Effector memory CD8-positive, alpha-beta T cell (primary cell): ENCODE measurements around the gene KRTAP16-1.
A peak's percentile ranks its signal among the peaks of the same experiment; 100 is the strongest.
"Not testable (repeated sequence)": the region's sequence is repeated elsewhere in the genome, so short reads cannot be mapped to it uniquely, and the experiment has no call there.

Source experiments
- ATAC-seq: fragments of 150-1000 bp; cut with Tn5 transposase; replicated peaks from 2 replicates; pipeline ENCODE4 v1.10.0; 2021; ENCODE audit warnings: mild to moderate bottlenecking, moderate library complexity
- DNase-seq, 3 experiments: peaks; one replicate each; pipeline ENCODE4 v3.0.0; 2021
- H3K27ac Mint-ChIP-seq, 2 donors: one replicate each; pipeline ENCODE4 v1.8.0; 2022; ENCODE audit warnings: mild to moderate bottlenecking in 2 of 2, mixed read lengths in 2 of 2, moderate library complexity in 2 of 2
- H3K27me3 Mint-ChIP-seq, 2 donors: one replicate each; pipeline ENCODE4 v1.8.0; 2022; ENCODE audit warnings: mixed read lengths in 2 of 2
- H3K36me3 Mint-ChIP-seq: one replicate; pipeline ENCODE4 v1.8.0; 2022; ENCODE audit warnings: mild to moderate bottlenecking, moderate library complexity, mixed read lengths; ENCODE audit not compliant: insufficient read depth
- H3K4me1 Mint-ChIP-seq, 2 donors: one replicate each; pipeline ENCODE4 v1.8.0; 2022; ENCODE audit warnings: low read depth in 2 of 2, mixed read lengths in 2 of 2
- H3K4me3 Mint-ChIP-seq, 2 donors: one replicate each; pipeline ENCODE4 v1.8.0; 2022; ENCODE audit warnings: mild to moderate bottlenecking in 2 of 2, mixed read lengths in 2 of 2, moderate library complexity in 2 of 2
- H3K9me3 Mint-ChIP-seq, 2 donors: one replicate each; pipeline ENCODE4 v1.8.0; 2022; ENCODE audit warnings: mixed read lengths in 2 of 2

The KRTAP16-1 gene

DNA sequence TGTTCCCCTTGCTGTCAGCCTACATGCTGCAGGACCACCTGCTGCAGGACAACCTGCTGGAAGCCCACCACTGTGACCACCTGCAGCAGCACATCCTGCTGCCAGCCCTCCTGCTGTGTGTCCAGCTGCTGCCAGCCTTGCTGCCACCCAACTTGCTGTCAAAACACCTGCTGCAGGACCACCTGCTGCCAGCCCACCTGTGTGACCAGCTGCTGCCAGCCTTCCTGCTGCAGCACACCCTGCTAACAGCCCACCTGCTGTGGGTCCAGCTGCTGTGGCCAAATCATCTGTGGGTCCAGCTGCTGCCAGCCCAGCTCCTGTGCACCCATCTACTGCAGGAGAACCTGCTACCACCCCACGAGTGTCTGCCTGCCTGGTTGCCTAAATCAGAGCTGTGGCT lies 37.8 kb downstream of the KRTAP16-1 start:
- H3K9me3 Mint-ChIP-seq, DNase-seq, H3K27ac Mint-ChIP-seq, H3K4me3 Mint-ChIP-seq, H3K36me3 Mint-ChIP-seq, H3K4me1 Mint-ChIP-seq, ATAC-seq: not testable (repeated sequence)
- peaks cover 8 to 39% of the 10 kb centered on the region in 2 donors for H3K27me3 Mint-ChIP-seq

DNA sequence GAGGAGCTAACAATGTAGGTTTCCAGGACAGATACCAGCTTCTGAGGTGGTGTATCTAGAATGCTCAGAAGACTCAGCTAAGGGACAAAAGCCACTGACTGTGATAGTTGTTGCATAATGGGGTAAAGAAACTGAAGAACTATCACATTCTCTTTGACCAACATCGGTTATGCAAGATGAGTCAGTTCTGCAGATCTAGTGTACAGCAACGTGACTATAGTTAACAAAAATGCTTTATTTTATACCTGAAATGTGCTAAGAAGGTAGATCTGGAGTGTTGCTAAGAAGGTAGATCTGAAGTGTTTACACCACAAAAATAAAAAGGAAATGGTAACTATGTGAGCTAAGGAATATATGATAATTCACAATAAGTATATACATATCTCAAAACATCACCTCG lies 41.4 kb downstream of the KRTAP16-1 start:
- Mint-ChIP-seq H3K9me3 (no peaks in the 10 kb centered on the region), H3K4me3 (no peak overlapping the region), H3K4me1 (peaks cover 0 to 4% of the 10 kb centered on the region in 2 donors), H3K27me3 (peaks cover 9 to 42% of the 10 kb centered on the region in 2 donors), H3K36me3 (no peaks in the 10 kb centered on the region), H3K27ac (no peak overlapping the region)
- ATAC-seq (no peak), DNase-seq (no peak)

DNA sequence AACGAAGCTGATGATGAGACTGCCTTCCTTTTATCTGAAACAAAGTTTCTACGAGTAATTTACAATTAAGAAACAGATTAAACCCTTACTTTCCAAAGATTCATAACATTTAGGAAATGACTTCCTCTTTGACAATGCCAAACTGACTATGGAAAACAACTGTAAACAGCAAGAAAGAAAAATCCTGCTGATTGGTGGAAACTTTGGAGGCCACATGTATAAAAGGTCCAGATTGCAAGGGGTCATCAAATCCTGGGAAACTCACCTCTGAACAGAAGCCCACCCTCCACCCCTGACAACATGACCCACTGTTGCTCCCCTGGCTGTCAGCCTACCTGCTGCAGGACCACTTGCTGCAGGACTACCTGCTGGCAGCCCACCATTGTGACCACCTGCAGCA lies 44.0 kb downstream of the KRTAP16-1 start, which contains the start of gene KRTAP9-6:
Gene KRTAP9-6, plus strand, starts transcription at position 301 of the 400 bp plus-strand sequence. Its CDS starts 0 bp downstream, at position 301.
- Mint-ChIP-seq H3K4me1 (peaks cover 1 to 4% of the 10 kb centered on the region in 2 donors), H3K4me3 (no peak within 1 kb of the TSS), H3K27ac (peak within 1 kb of the TSS in 1 of 2 donors; percentile 76), H3K9me3 (no peaks in the 10 kb centered on the region), H3K36me3 (no peaks in the 10 kb centered on the region), H3K27me3 (peaks cover 28 to 56% of the 10 kb centered on the region in 2 donors)
- no peak for DNase-seq
- ATAC-seq, result no peak

DNA sequence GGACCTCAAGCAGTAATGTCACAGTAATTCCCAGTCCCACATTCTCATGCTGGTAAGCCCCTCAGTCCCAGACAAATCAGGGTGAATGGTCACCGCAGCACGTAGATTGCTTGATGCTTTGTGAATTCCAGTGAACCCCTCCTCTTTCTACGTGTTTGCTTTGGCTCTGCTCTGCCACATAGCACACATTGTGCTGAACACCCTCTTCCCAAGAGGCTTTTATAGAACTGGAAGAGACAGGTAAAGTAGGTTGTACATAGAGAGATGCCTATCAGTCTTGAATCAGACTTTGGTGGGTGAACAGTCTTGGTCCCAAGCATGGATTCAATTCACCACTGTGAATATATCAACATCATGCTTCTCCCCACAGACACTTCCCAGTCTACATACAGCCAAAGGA lies 44.5 kb downstream of the KRTAP16-1 start:
- Mint-ChIP-seq H3K27ac (no peak overlapping the region), H3K9me3 (no peaks in the 10 kb centered on the region), H3K4me3 (no peak overlapping the region), H3K27me3 (peaks cover 31 to 60% of the 10 kb centered on the region in 2 donors), H3K4me1 (peaks cover 1 to 4% of the 10 kb centered on the region in 2 donors), H3K36me3 (no peaks in the 10 kb centered on the region)
- ATAC-seq (no peak), DNase-seq (no peak)

DNA sequence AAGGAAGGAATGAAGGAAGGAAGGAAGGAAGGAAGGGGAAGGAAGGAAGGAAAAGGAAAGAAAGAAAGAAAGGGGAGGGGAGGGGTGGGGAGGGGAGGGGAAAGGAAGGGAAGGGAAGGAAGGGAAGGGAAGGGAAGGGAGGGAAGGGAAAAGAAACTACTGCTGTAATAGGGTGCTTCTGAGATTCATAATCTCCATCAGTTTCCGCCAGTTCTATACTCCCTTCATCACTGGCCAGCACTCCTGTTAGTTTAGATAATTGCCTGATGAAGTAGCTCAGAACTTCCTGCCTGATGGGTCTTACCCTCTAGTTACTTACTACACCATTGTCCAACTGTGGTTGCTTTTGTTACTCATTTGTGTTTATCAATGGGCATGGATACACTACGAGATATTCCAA lies 45.9 kb downstream of the KRTAP16-1 start:
- Mint-ChIP-seq H3K27me3 (peaks cover 42 to 67% of the 10 kb centered on the region in 2 donors), H3K27ac (no peak overlapping the region), H3K4me3 (no peak overlapping the region), H3K36me3 (no peaks in the 10 kb centered on the region), H3K4me1 (peaks cover 1 to 4% of the 10 kb centered on the region in 2 donors), H3K9me3 (no peaks in the 10 kb centered on the region)
- no peak for ATAC-seq
- no peak for DNase-seq

DNA sequence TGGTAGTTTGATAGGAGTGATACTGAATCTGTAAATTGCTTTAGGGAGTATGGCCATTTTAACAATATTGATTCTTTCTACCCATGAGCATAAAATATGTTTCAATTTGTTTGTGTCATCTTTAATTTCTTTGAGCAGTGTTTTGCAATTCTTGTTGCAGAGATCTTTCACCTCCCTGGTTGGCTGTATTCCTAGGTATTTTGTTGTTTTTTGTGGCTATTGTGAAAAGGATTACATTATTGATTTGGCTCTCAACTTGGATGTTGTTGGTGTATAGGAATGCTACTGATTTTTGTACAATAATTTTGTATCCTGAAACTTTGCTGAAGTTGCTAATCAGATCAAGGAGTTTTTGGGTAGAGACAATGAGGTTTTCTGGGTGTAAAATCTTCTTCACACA lies 50.7 kb downstream of the KRTAP16-1 start:
- ATAC-seq (no peak), DNase-seq (no peak)
- peaks cover 0 to 1% of the 10 kb centered on the region in 2 donors for H3K4me1 Mint-ChIP-seq
- H3K27ac Mint-ChIP-seq, result no peak overlapping the region
- no peaks in the 10 kb centered on the region for H3K36me3 Mint-ChIP-seq
- H3K27me3 Mint-ChIP-seq, result peaks cover 66 to 68% of the 10 kb centered on the region in 2 donors
- no peak overlapping the region for H3K4me3 Mint-ChIP-seq
- no peaks in the 10 kb centered on the region for H3K9me3 Mint-ChIP-seq
